ENCODE data around the gene HTR3B.

The HTR3B gene

DNA sequence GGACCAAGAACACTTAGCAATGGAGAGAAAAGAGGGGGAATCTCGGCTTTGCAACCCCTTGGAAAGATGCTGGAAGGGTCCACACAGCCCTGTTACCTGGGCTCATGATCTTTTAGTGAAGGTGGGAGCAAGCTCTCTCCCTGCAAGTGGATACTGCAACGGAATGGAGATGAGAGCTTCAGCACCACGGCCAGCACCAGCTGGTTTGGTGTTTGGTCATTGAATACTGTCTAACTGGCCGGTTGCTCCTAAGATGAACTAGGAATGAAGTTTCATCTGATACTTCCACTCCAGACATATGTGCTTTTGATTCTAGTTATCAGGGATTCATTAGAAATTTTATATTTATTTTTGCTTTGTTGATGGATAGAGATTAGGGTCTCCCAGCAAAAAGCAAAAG lies 86.6 kb downstream of the HTR3B start:
- no peak for DNase-seq (ENCODE audit: low spot score)

DNA sequence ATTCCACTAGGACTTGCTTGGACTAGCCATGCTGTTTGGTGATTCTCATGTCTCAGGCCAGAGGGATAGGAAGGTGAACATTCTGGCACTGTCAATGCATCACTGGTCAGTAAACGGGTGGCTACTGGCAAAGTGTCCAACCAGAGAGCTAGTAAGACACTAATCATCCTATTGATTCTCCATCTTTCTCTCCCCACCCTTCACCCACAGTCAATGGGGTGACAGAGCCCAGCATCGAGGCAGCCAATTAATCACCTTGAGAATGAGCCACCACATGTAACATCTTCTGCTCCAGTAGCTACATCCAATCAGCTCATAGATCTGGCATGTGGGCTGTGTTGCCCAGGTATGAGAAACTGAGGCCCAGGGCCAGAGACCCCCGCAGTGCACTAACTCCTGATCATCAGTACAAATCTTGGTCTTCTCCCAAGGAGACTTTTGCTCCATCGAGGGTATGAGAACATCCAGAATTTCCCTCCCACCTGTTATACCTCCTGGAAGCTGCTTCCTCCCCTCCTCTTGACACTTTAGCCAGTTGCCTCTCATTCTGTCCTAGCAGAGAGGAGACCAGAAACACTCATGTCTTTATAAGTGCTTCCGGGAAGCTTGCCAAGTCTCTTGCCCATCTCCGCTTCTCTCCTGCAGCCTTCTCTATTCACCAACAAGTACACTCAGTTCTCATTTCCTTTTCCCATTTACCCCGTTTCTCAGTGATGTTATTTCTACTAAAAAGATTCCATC lies 87.3 kb downstream of the HTR3B start:
- DNase-seq (ENCODE audit: low spot score): no peak

DNA sequence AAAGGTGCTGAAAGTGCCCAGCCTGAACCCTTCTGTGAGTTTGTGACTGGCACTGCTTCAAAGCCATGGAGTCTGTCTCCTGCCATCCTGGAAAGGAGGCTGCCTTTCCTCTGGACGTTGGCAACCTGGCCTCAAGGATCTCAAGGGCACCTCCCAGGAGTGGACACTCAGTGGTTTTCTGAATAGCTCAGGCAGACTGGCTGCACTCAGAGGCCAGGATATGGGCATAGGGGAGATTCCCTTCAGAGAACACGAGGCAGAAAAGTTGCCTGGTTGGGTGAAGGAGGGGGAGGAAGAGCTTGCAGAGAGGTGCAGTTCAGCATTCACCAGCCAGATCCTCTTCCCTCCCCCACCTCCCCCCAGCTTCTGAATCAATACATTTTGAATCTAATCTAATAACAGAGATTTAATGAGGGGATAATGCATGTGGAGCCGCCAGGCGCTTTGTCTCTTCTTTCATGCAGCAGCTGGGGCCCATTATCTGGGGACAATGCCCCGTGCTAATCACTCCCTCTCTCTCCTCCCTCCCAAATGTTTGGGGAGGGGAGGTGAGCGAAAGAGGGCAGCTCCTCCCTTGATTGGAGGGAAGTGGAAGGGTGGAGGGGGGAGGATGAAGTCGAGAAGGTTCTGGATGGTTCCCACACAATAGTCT lies 88.0 kb downstream of the HTR3B start:
- DNase-seq (ENCODE audit: low spot score): no peak

DNA sequence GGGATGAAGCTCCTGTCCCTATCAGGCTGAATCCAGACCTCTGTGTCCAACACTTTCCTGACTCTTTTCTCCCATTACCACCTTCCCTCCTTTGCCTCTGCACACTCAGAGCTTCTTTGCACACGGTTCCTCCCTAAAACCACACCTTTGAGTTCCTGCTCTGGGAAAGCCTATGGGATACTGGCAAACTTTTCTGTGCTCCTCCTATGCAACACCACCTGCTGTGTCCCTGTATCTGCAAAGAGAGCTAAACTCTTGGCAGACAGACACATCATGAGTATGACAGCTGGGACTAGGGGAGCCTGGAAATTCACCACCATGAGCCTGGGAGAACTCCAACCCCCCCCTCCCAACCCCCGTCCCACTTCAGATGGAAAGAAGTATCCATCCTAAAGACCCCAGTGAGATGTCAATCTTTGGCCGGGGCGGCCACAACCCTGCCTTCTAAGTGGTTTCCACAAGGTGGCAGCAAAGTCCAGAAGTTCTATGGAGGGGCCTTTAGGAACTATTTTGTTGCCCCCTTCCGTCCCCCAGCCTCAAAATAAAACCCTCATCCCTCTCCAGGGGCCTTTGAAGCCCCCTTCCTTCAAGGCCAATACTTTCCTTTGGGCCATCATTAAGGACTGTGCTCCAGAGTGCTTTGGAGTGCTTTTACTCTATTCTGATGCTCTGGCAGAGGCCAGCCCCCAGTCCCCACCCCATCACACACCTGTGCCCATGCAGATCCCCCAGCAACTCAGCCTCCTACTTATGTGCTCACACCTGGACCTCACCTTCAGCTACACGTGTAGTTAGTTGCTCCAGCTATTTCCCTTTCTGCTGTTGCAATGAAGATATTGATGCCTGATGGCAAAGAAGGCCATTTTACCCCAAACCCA lies 89.7 kb downstream of the HTR3B start:
- peak; percentile 27 for DNase-seq (ENCODE audit: low spot score)
